GM12878 (cell line): Measurements from ENCODE around the gene FERMT2. TPM values are rescaled to one million over a fixed set of nuclear protein-coding genes. Genes with fewer than 3 reads are reported as not detected.

Source experiments
- ATAC-seq: fragments of 200-7000 bp; cut with Tn5 transposase; 3 replicates; pipeline ENCODE4 v1.9.1; 2020; ENCODE audit warnings: mild to moderate bottlenecking, moderate library complexity
- BruUV-seq: library from RNA; stranded (reverse); fragments of 400-500 nt; replicated peaks from 2 replicates; lab custom pipeline; 2021; lab: Mats Ljungman, UMichigan
- CTCF ChIA-PET: fragments of 300-600 bp; sonication (Branson Sonifier 250); formaldehyde crosslinking; extraction: SDS; loops from one replicate; lab custom pipeline; 2021; ENCODE audit warnings: inconsistent platforms; lab: Yijun Ruan, JAX
- POLR2A ChIA-PET: fragments of 350-600 bp; formaldehyde crosslinking; extraction: SDS; loops from one replicate; lab custom pipeline; 2021; ENCODE audit warnings: inconsistent platforms; lab: Charles Lee
- RAD21 ChIA-PET: fragments of 300-600 bp; sonication (Branson Sonifier 250); formaldehyde crosslinking; loops from one replicate; lab custom pipeline; 2023; ENCODE audit warnings: antibody characterized with exemption; ENCODE audit not compliant: unreplicated experiment; lab: Charles Lee
- SMC1A ChIA-PET: fragments of 300-600 bp; sonication (Branson Sonifier 250); formaldehyde crosslinking; loops from one replicate; lab custom pipeline; 2023; ENCODE audit not compliant: unreplicated experiment, uncharacterized antibody; lab: Charles Lee
- DNase-seq: peaks from one replicate; pipeline ENCODE4 v3.0.0-alpha.2; 2011; ENCODE audit warnings: low read depth, low spot score
- FAIRE-seq: peaks from 3 replicates; lab custom pipeline; 2011; peaks lifted over from hg19 to GRCh38; lab: Jason Lieb, UNC
- H2AFZ ChIP-seq: 2 replicates; pipeline ENCODE4 v1.6.0; 2011; ENCODE audit warnings: low read depth, low read length, control low read depth; ENCODE audit not compliant: control insufficient read depth
- H3K27ac ChIP-seq: 2 replicates; pipeline ENCODE4 v1.5.1; 2011; ENCODE audit warnings: control low read depth; ENCODE audit not compliant: control insufficient read depth, insufficient read depth
- H3K27me3 ChIP-seq, 2 experiments: replicated peaks in 1 of 2; 2 replicates each; pipeline versions ENCODE4 v1.6.0 to v1.6.1; 2011; ENCODE audit warnings: low read length in 1 of 2; ENCODE audit not compliant: control insufficient read depth in 2 of 2, insufficient read depth in 2 of 2
- H3K36me3 ChIP-seq, 2 experiments: 2 replicates each; pipeline ENCODE4 v1.5.1; 2011; ENCODE audit warnings: low read length in 1 of 2; ENCODE audit not compliant: control insufficient read depth in 2 of 2, insufficient read depth in 2 of 2
- H3K4me1 ChIP-seq: 2 replicates; pipeline ENCODE4 v1.6.1; 2011; ENCODE audit warnings: mild to moderate bottlenecking, low read length, moderate library complexity, mixed read lengths; ENCODE audit not compliant: control insufficient read depth, insufficient read depth
- H3K4me2 ChIP-seq: 2 replicates; pipeline ENCODE4 v1.6.0; 2011; ENCODE audit warnings: control low read depth; ENCODE audit not compliant: control insufficient read depth, insufficient read depth
- H3K4me3 ChIP-seq: fragments of 200-600 bp; sonication (generic); 2 replicates; pipeline ENCODE4 v1.5.1; 2016
- H3K79me2 ChIP-seq: 2 replicates; pipeline ENCODE4 v1.6.0; 2011; ENCODE audit warnings: low read length; ENCODE audit not compliant: control insufficient read depth, insufficient read depth
- H3K9ac ChIP-seq: 2 replicates; pipeline ENCODE4 v1.8.0; 2011; ENCODE audit warnings: low read length, control low read depth, mixed read lengths; ENCODE audit not compliant: control insufficient read depth, insufficient read depth
- H3K9me3 ChIP-seq: replicated peaks from 3 replicates; pipeline ENCODE4 v1.5.1; 2011; ENCODE audit warnings: mild to moderate bottlenecking, low read length; ENCODE audit not compliant: control insufficient read depth, insufficient read depth
- H4K20me1 ChIP-seq: 2 replicates; pipeline ENCODE4 v1.6.0; 2011; ENCODE audit not compliant: control insufficient read depth, insufficient read depth
- BACH1 ChIP-seq: fragments of 450-650 bp; IDR thresholded peaks from 2 replicates; pipeline ENCODE4 v1.6.1; 2017; ENCODE audit warnings: mild to moderate bottlenecking, borderline replicate concordance
- CBX3 ChIP-seq: fragments of 200-600 bp; sonication (generic); IDR thresholded peaks from 2 replicates; pipeline ENCODE4 v1.6.1; 2016; ENCODE audit warnings: low read depth, borderline replicate concordance
- FOXM1 ChIP-seq: IDR thresholded peaks from 2 replicates; pipeline ENCODE4 v1.6.1; 2012; ENCODE audit warnings: low read depth, mild to moderate bottlenecking, inconsistent platforms, low read length, moderate library complexity
- MTA2 ChIP-seq: fragments of 450-650 bp; IDR thresholded peaks from 2 replicates; pipeline ENCODE4 v1.6.1; 2016; ENCODE audit warnings: low read depth, mild to moderate bottlenecking, moderate library complexity
- MYB ChIP-seq: fragments of 150-350 bp; IDR thresholded peaks from 2 replicates; pipeline ENCODE4 v1.6.1; 2014; ENCODE audit warnings: mild to moderate bottlenecking, low read depth, low read length, borderline replicate concordance
- NBN ChIP-seq: fragments of 450-650 bp; IDR thresholded peaks from 2 replicates; pipeline ENCODE4 v1.6.1; 2016
- NKRF ChIP-seq: fragments of 450-650 bp; conservative IDR thresholded peaks from 2 replicates; pipeline ENCODE4 v1.6.1; 2017; ENCODE audit warnings: mild to moderate bottlenecking, moderate library complexity
- PAX8 ChIP-seq: fragments of 450-650 bp; IDR thresholded peaks from 2 replicates; pipeline ENCODE4 v1.6.1; 2017; ENCODE audit warnings: mild to moderate bottlenecking, moderate library complexity
- RB1 ChIP-seq: fragments of 450-650 bp; formaldehyde crosslinking; IDR thresholded peaks from 2 replicates; pipeline ENCODE4 v1.6.1; 2017; ENCODE audit warnings: mild to moderate bottlenecking, borderline replicate concordance
- RFX5 ChIP-seq: IDR thresholded peaks from 2 replicates; pipeline ENCODE4 v1.6.1; 2011; ENCODE audit warnings: low read depth, low read length, improper control_type of control experiment
- ZBTB33 ChIP-seq: fragments of 450-650 bp; IDR thresholded peaks from 2 replicates; pipeline ENCODE4 v1.6.1; 2017; ENCODE audit warnings: mild to moderate bottlenecking
- ZNF24 ChIP-seq: fragments of 450-650 bp; IDR thresholded peaks from 2 replicates; pipeline ENCODE4 v1.6.1; 2017; ENCODE audit warnings: antibody characterized with exemption, mild to moderate bottlenecking
- WGBS: methylation state at CpG from one replicate; pipeline ENCODE4 v1.1.6; 2016; ENCODE audit warnings: low lambda C conversion rate; ENCODE audit not compliant: insufficient replicate concordance, insufficient coverage; ENCODE audit errors: missing lambda C conversion rate; 5-methylcytosine and 5-hydroxymethylcytosine counted together
- in situ Hi-C: fragments of 300-500 bp; cut with MboI; formaldehyde crosslinking; loops from 9 replicates; pipeline ENCODE4 v1.14.3; 2018; ENCODE audit warnings: mixed read lengths
- intact Hi-C: fragments of 100-400 bp; cut with micrococcal nuclease; formaldehyde crosslinking; loops from one replicate; pipeline ENCODE4 v1.14.2; 2022; ENCODE audit not compliant: unreplicated experiment
- polyA plus RNA-seq, 11 experiments: library from polyadenylated mRNA; depleted of rRNA in 4 of 11; unstranded in 6 of 11; stranded (reverse) in 5 of 11; fragments of >200 nt; fragmentation: Nextera tagmentation in 4 of 11; fragmentation: Illumina TruSeq in 1 of 11; extraction: Ambion mirVana in 4 of 11; extraction: Trizol in 1 of 11; gene quantifications; 1 replicate in 1 of 11; 2 replicates in 10 of 11; pipeline versions ENCODE4 v1.2.1 to v1.2.3, GENCODE V29; 2011 to 2016; ENCODE audit warnings: inconsistent platforms in 2 of 11, missing spikeins in 2 of 11, low read depth in 1 of 11
- total RNA-seq, 4 experiments: library from RNA; depleted of rRNA in 3 of 4; stranded (reverse); fragments of >200 nt in 3 of 4; fragmentation: Illumina TruSeq in 1 of 4; extraction: Trizol in 1 of 4; gene quantifications; 2 replicates each; pipeline versions ENCODE4 v1.2.1 to v1.2.3, GENCODE V29; 2013 to 2021

The FERMT2 gene
- total and polyA plus RNA-seq, 10 of the 15 experiments (the other 5 are each of a cell fraction or from before 2014, with no cell fraction given) = 4.9 to 35.5 (median 19.5) TPM

- BruUV-seq = no TSS peak
- H3K27me3 ChIP-seq = no peaks in the 10 kb centered on the region
These were observed 61.7 kb downstream of the FERMT2 start for GRCh38 chr14:52888839-52889838.

More at GRCh38 chr14:52888839-52889838, 61.7 kb downstream of the FERMT2 start:
- Histone ChIP-seq H3K4me2 (no peak overlapping the region), H2AFZ (no peak overlapping the region), H3K9me3 (no peaks in the 10 kb centered on the region), H3K4me3 (no peak overlapping the region), H3K27ac (no peak overlapping the region), H3K36me3 (no peaks in the 10 kb centered on the region), H3K4me1 (no peaks in the 10 kb centered on the region), H4K20me1 (no peaks in the 10 kb centered on the region), H3K9ac (no peak overlapping the region), H3K79me2 (no peaks in the 10 kb centered on the region)
- in situ Hi-C loops (no loop called here), intact Hi-C loops (no loop called here)
- ChIA-PET CTCF (no interaction called here), RAD21 (no interaction called here), POLR2A (no interaction called here), SMC1A (interaction anchor here (0.5 to 1.7 kb wide), 3 partner anchors 9 to 27 kb away, joined by 3 to 6 read pairs (median 3); no protein-coding TSS in a partner anchor)
- ATAC-seq (no peak), DNase-seq (no peak), FAIRE-seq (no peak)
- 54% methylated on average over 6 of the region's 6 CpGs for WGBS
- TF ChIP-seq BACH1 (no peak), NKRF (no peak), NBN (no peak), ZBTB33 (no peak), PAX8 (no peak), FOXM1 (no peak), ZNF24 (no peak), MYB (no peak), CBX3 (no peak), RFX5 (no peak), RB1 (no peak), MTA2 (no peak)
